ENCODE data around the gene PFKM. TPM values are rescaled to one million over a fixed set of nuclear protein-coding genes. Genes with fewer than 3 reads are reported as not detected.

PFKM gene
- total RNA-seq, 1 donor from 2014 or later: 60.9 TPM

- H3K36me3 Mint-ChIP-seq (ENCODE audit: low read depth): no peaks in the 10 kb centered on the region
- H3K9me3 Mint-ChIP-seq (ENCODE audit: low read depth): no peaks in the 10 kb centered on the region
- H3K27ac Mint-ChIP-seq (ENCODE audit: unreplicated experiment): no peak overlapping the region
- no peaks in the 10 kb centered on the region for H3K4me1 Mint-ChIP-seq (ENCODE audit: low read depth)
- peaks cover 10% of the 10 kb centered on the region for H3K27me3 Mint-ChIP-seq (ENCODE audit: low read depth)
- no peak for DNase-seq (ENCODE audit: low spot score)
- H3K4me3 Mint-ChIP-seq (ENCODE audit: unreplicated experiment): no peak overlapping the region
- no peak for TF ChIP-seq CTCF (IDR thresholded peaks at IDR 0.05)
Observed at GRCh38 chr12:48163150-48163747, 44.1 kb downstream of the PFKM start.

GRCh38 chr12:48164451-48164850 is 45.3 kb downstream of the PFKM start:
- Mint-ChIP-seq H3K27ac (ENCODE audit: unreplicated experiment) (no peak overlapping the region), H3K36me3 (ENCODE audit: low read depth) (no peaks in the 10 kb centered on the region), H3K9me3 (ENCODE audit: low read depth) (no peaks in the 10 kb centered on the region), H3K27me3 (ENCODE audit: low read depth) (peaks cover 10% of the 10 kb centered on the region), H3K4me3 (ENCODE audit: unreplicated experiment) (no peak overlapping the region), H3K4me1 (ENCODE audit: low read depth) (no peaks in the 10 kb centered on the region)
- DNase-seq (ENCODE audit: low spot score): no peak
- no peak for TF ChIP-seq CTCF (IDR thresholded peaks at IDR 0.05)

GRCh38 chr12:48165089-48165981 is 46.2 kb downstream of the PFKM start:
- H3K27ac Mint-ChIP-seq (ENCODE audit: unreplicated experiment): no peak overlapping the region
- no peak overlapping the region for H3K4me3 Mint-ChIP-seq (ENCODE audit: unreplicated experiment)
- H3K27me3 Mint-ChIP-seq (ENCODE audit: low read depth): peaks cover 10% of the 10 kb centered on the region
- H3K9me3 Mint-ChIP-seq (ENCODE audit: low read depth): no peaks in the 10 kb centered on the region
- no peaks in the 10 kb centered on the region for H3K36me3 Mint-ChIP-seq (ENCODE audit: low read depth)
- DNase-seq (ENCODE audit: low spot score): no peak
- no peaks in the 10 kb centered on the region for H3K4me1 Mint-ChIP-seq (ENCODE audit: low read depth)
- peak; percentile 97 for TF ChIP-seq CTCF (IDR thresholded peaks at IDR 0.05)

GRCh38 chr12:48169011-48169410 is 49.8 kb downstream of the PFKM start:
- Mint-ChIP-seq H3K4me1 (ENCODE audit: low read depth) (no peaks in the 10 kb centered on the region), H3K27ac (ENCODE audit: unreplicated experiment) (no peak overlapping the region), H3K36me3 (ENCODE audit: low read depth) (no peaks in the 10 kb centered on the region), H3K9me3 (ENCODE audit: low read depth) (no peaks in the 10 kb centered on the region), H3K27me3 (ENCODE audit: low read depth) (peaks cover 6% of the 10 kb centered on the region), H3K4me3 (ENCODE audit: unreplicated experiment) (no peak overlapping the region)
- TF ChIP-seq CTCF (IDR thresholded peaks at IDR 0.05): no peak
- DNase-seq (ENCODE audit: low spot score): no peak

GRCh38 chr12:48175613-48176416 is 56.7 kb downstream of the PFKM start:
- DNase-seq (ENCODE audit: low spot score): no peak
- no peaks in the 10 kb centered on the region for H3K36me3 Mint-ChIP-seq (ENCODE audit: low read depth)

More at GRCh38 chr12:48175613-48176416, 56.7 kb downstream of the PFKM start:
- Mint-ChIP-seq H3K27ac (ENCODE audit: unreplicated experiment) (no peak overlapping the region), H3K9me3 (ENCODE audit: low read depth) (no peaks in the 10 kb centered on the region), H3K4me3 (ENCODE audit: unreplicated experiment) (no peak overlapping the region), H3K4me1 (ENCODE audit: low read depth) (peaks cover 7% of the 10 kb centered on the region), H3K27me3 (ENCODE audit: low read depth) (peaks cover 35% of the 10 kb centered on the region)
- no peak for TF ChIP-seq CTCF (IDR thresholded peaks at IDR 0.05)
